Measurements from ENCODE around the gene SLC45A2.
A peak's percentile ranks its signal among the peaks of the same experiment; 100 is the strongest.
"Not testable (repeated sequence)": the region's sequence is repeated elsewhere in the genome, so short reads cannot be mapped to it uniquely, and the experiment has no call there.

Gene SLC45A2

GRCh38 chr5:33984671-33985124 lies at the start of gene SLC45A2:
Gene SLC45A2 (minus strand): TSS chr5:33984693. CDS start chr5:33984583, 110 bp downstream.
- no peak for DNase-seq (ENCODE audit: low spot score)

- no peak for DNase-seq (ENCODE audit: low spot score)
These were observed 47.5 kb upstream of the SLC45A2 start for GRCh38 chr5:34031966-34032365.

GRCh38 chr5:34031117-34031516 lies 46.6 kb upstream of the SLC45A2 start:
- DNase-seq (ENCODE audit: low spot score), result no peak

GRCh38 chr5:34030585-34030984 lies 46.1 kb upstream of the SLC45A2 start:
- DNase-seq (ENCODE audit: low spot score), result not testable (repeated sequence)

GRCh38 chr5:34030048-34030447 lies 45.6 kb upstream of the SLC45A2 start:
- DNase-seq (ENCODE audit: low spot score), result no peak

GRCh38 chr5:34028349-34028748 lies 43.9 kb upstream of the SLC45A2 start:
- no peak for DNase-seq (ENCODE audit: low spot score)

GRCh38 chr5:34026089-34026761 lies 41.7 kb upstream of the SLC45A2 start:
- no peak for DNase-seq (ENCODE audit: low spot score)

- DNase-seq (ENCODE audit: low spot score), result no peak
These were observed 37.7 kb upstream of the SLC45A2 start for GRCh38 chr5:34022121-34022705.

- DNase-seq (ENCODE audit: low spot score), result no peak
These were observed 36.8 kb upstream of the SLC45A2 start for GRCh38 chr5:34021334-34021733.

GRCh38 chr5:34020726-34021125 lies 36.2 kb upstream of the SLC45A2 start:
- no peak for DNase-seq (ENCODE audit: low spot score)

- DNase-seq (ENCODE audit: low spot score), result no peak
These were observed 32.8 kb upstream of the SLC45A2 start for GRCh38 chr5:34017254-34017653.

GRCh38 chr5:34016750-34017149 lies 32.3 kb upstream of the SLC45A2 start:
- no peak for DNase-seq (ENCODE audit: low spot score)

GRCh38 chr5:34016222-34016621 lies 31.7 kb upstream of the SLC45A2 start:
- no peak for DNase-seq (ENCODE audit: low spot score)

GRCh38 chr5:34015120-34015822 lies 30.8 kb upstream of the SLC45A2 start:
- no peak for DNase-seq (ENCODE audit: low spot score)

GRCh38 chr5:34014626-34015025 lies 30.1 kb upstream of the SLC45A2 start:
- DNase-seq (ENCODE audit: low spot score), result no peak

- DNase-seq (ENCODE audit: low spot score), result no peak
These were observed 29.1 kb upstream of the SLC45A2 start for GRCh38 chr5:34013547-34013946.

- DNase-seq (ENCODE audit: low spot score), result no peak
These were observed 28.3 kb upstream of the SLC45A2 start for GRCh38 chr5:34012791-34013190.

- DNase-seq (ENCODE audit: low spot score), result no peak
These were observed 27.0 kb upstream of the SLC45A2 start for GRCh38 chr5:34011536-34011935.

GRCh38 chr5:34010146-34010545 lies 25.7 kb upstream of the SLC45A2 start:
- DNase-seq (ENCODE audit: low spot score), result not testable (repeated sequence)

- DNase-seq (ENCODE audit: low spot score), result no peak
These were observed 25.1 kb upstream of the SLC45A2 start for GRCh38 chr5:34009610-34010009.

GRCh38 chr5:34008802-34009201 lies 24.3 kb upstream of the SLC45A2 start:
- DNase-seq (ENCODE audit: low spot score), result no peak

- DNase-seq (ENCODE audit: low spot score), result peak; percentile 91
These were observed 23.4 kb upstream of the SLC45A2 start, which contains the start of gene AMACR for GRCh38 chr5:34007621-34008600. Gene AMACR (minus strand): TSS chr5:34008050. CDS start chr5:34008019, 31 bp downstream.

Measured in RKO (cell line).